Activated naive CD8-positive, alpha-beta T cell treated with anti-CD3 and anti-CD28 coated beads, Interleukin-2, amount 10 ng/mL, durations not matched to agents 7 days and 5 days (primary cell): ENCODE measurements around the gene SLC25A10. TPM values are rescaled to one million over a fixed set of nuclear protein-coding genes. Genes with fewer than 3 reads are reported as not detected.

Source experiments
- ATAC-seq: fragments of 150-1000 bp; cut with Tn5 transposase; one replicate; pipeline ENCODE4 v1.10.0; 2021; ENCODE audit warnings: low read depth, moderate library complexity
- POLR2A ChIA-PET: fragments of 350-600 bp; sonication (Branson Sonifier 250); formaldehyde crosslinking; loops from one replicate; lab custom pipeline; 2021; ENCODE audit warnings: antibody characterized with exemption; lab: Charles Lee
- DNase-seq: peaks from one replicate; pipeline ENCODE4 v3.0.0; 2021
- H3K27ac Mint-ChIP-seq: one replicate; pipeline ENCODE4 v1.8.0; 2022; ENCODE audit warnings: mild to moderate bottlenecking, mixed read lengths
- H3K27me3 Mint-ChIP-seq: one replicate; pipeline ENCODE4 v1.8.0; 2022; ENCODE audit warnings: mild to moderate bottlenecking, moderate library complexity, mixed read lengths
- H3K36me3 Mint-ChIP-seq: one replicate; pipeline ENCODE4 v1.8.0; 2021; ENCODE audit warnings: mild to moderate bottlenecking, mixed read lengths
- H3K4me1 Mint-ChIP-seq: one replicate; pipeline ENCODE4 v1.8.0; 2021; ENCODE audit warnings: mixed read lengths
- H3K4me3 Mint-ChIP-seq: one replicate; pipeline ENCODE4 v1.8.0; 2022; ENCODE audit warnings: mild to moderate bottlenecking, moderate library complexity, mixed read lengths
- H3K9me3 Mint-ChIP-seq: one replicate; pipeline ENCODE4 v1.8.0; 2021; ENCODE audit warnings: mixed read lengths
- total RNA-seq, 2 experiments: library from RNA; stranded (reverse); gene quantifications; one replicate each; pipeline ENCODE4 v1.2.3, GENCODE V29; 2021

The SLC25A10 gene
- total RNA-seq, 2 experiments from 2014 or later: 22.0 to 25.1 TPM

GRCh38 chr17:81680150-81680549 lies 31.9 kb upstream of the SLC25A10 start:
- Mint-ChIP-seq H3K4me1 (peaks cover 16% of the 10 kb centered on the region), H3K27me3 (no peaks in the 10 kb centered on the region), H3K36me3 (peaks cover 1% of the 10 kb centered on the region), H3K27ac (no peak overlapping the region), H3K4me3 (no peak overlapping the region), H3K9me3 (no peaks in the 10 kb centered on the region)
- no peak for ATAC-seq
- DNase-seq: no peak
- POLR2A ChIA-PET: interaction anchor here (0.7 to 1.4 kb wide), 5 partner anchors 10 to 59 kb away, joined by 3 to 4 read pairs (median 3); partner anchors contain the start of genes CCDC137, MRPL12 and OXLD1

DNA sequence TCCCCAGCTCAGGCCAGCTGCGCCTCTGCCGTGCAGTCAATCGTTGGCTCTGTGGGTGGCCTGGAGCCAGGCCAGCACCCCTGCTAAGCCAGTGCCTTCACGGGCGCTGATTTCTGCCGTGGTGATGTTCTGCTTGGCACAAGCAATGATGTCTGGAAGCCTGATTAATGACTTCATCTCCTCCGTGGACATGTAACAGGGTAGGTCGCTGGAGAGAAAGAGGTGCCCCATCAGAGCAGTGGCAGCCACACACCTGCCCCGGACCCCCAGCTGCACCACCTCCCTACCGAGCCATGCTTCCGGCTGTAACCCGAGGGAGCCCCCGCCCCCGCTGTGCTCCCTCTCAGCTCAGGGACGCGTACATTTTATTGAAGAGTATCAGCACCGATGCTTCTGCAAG lies 30.4 kb upstream of the SLC25A10 start:
- no peaks in the 10 kb centered on the region for H3K9me3 Mint-ChIP-seq
- peaks cover 5% of the 10 kb centered on the region for H3K36me3 Mint-ChIP-seq
- ATAC-seq: no peak
- POLR2A ChIA-PET: interaction anchor here (3.7 to 4.5 kb wide), 2 partner anchors 15 to 21 kb away, joined by 54 to 69 read pairs; partner anchors contain the start of genes CCDC137, MRPL12 and OXLD1
- peaks cover 22% of the 10 kb centered on the region for H3K4me1 Mint-ChIP-seq
- H3K27me3 Mint-ChIP-seq: no peaks in the 10 kb centered on the region
- H3K4me3 Mint-ChIP-seq: no peak overlapping the region
- no peak overlapping the region for H3K27ac Mint-ChIP-seq
- DNase-seq: no peak

- Mint-ChIP-seq H3K27me3 (no peaks in the 10 kb centered on the region), H3K27ac (peak overlapping the region; percentile 77), H3K4me1 (peaks cover 24% of the 10 kb centered on the region), H3K36me3 (peaks cover 10% of the 10 kb centered on the region), H3K4me3 (peak overlapping the region; percentile 98), H3K9me3 (no peaks in the 10 kb centered on the region)
- ATAC-seq: no peak
- DNase-seq: no peak
- POLR2A ChIA-PET: interaction anchor here (0.6 to 4.5 kb wide), 15 partner anchors 8 to 1393 kb away, joined by 3 to 69 read pairs (median 6); partner anchors contain the start of genes CCDC137, MCRIP1, MRPL12 and NPLOC4
Observed at GRCh38 chr17:81682565-81683207, 29.4 kb upstream of the SLC25A10 start.

DNA sequence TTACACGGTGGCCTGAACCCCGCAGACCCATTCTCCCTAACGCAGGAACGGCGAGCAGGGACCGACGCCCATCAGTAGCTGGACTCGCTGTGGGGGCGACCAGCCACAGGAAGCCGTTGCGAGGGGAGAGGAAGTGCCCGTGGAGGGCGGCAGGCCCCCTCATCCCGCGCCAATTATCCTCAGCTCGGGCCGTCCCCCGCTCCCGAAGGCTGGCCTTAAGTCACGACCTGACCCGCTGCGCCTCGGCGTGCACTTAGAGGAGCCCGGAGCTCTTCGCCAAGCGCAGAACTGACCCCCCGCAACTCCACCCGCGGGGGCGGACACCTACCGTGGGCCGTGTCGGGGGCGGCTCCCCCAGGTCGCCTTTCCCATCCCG lies 28.9 kb upstream of the SLC25A10 start:
- H3K27me3 Mint-ChIP-seq: no peaks in the 10 kb centered on the region
- POLR2A ChIA-PET: interaction anchor here (0.6 to 4.5 kb wide), 24 partner anchors 8 to 1394 kb away, joined by 3 to 69 read pairs (median 5); partner anchors contain the start of genes ACTG1, ARHGDIA, CCDC137 and FASN
- H3K4me1 Mint-ChIP-seq: peaks cover 24% of the 10 kb centered on the region
- peaks cover 10% of the 10 kb centered on the region for H3K36me3 Mint-ChIP-seq
- H3K4me3 Mint-ChIP-seq: peak overlapping the region; percentile 98
- no peaks in the 10 kb centered on the region for H3K9me3 Mint-ChIP-seq
- peak overlapping the region; percentile 77 for H3K27ac Mint-ChIP-seq
- ATAC-seq (peak; percentile 28), DNase-seq (no peak)

DNA sequence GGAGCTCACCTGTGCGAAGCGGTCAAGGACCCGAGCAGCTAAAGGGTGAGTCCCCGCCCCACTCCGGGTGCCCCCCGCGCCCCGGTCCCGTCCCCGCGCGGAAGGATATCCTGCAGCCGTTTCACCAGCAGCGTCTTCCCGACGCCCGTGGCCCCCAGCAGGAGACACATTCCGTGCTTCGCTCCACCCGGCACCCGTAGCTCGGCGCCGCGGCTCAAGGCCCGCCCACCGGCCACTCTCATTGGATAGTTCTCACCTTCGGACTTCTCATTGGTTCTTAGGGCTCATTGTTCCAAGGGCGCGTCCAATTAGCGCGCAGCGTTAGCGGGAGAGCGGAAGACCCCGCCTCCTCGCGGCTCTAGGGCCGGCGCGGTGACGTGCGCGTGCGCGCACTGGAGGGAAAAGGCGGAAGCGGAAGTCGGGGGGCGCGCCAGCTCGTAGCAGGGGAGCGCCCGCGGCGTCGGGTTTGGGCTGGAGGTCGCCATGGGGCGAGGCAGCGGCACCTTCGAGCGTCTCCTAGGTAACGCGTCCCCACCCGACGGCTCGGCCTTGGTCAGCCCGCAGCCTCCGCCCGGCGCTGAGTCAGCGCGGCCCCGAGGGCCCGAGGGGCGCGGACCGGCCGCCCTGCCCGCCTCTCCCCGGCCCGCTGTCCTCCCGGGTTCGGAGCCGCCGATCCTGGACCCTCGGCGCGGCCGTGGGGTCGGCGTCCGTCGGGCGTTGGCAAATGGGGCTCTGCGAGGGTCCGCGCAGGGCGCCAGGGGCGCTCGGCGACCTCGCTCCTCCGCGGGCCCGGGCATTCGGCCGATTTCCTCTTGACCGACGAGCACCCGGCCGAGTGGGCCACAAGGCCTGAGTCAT lies 28.3 kb upstream of the SLC25A10 start, which contains the start of the genes ARL16 and HGS:
TSS of gene ARL16 (minus strand) at position 214 of the 858 bp plus-strand sequence. CDS start at position 170, 44 bp downstream.
TSS of gene HGS (plus strand) at position 428 of the 858 bp plus-strand sequence. CDS start at position 484, 56 bp downstream.
- POLR2A ChIA-PET: interaction anchor here (0.6 to 4.5 kb wide), 24 partner anchors 9 to 1395 kb away, joined by 3 to 69 read pairs (median 5); partner anchors contain the start of genes ACTG1, ARHGDIA, CCDC137 and FASN
- peaks cover 24% of the 10 kb centered on the region for H3K4me1 Mint-ChIP-seq
- peak within 1 kb of the TSS; percentile 90 for H3K27ac Mint-ChIP-seq
- no peaks in the 10 kb centered on the region for H3K9me3 Mint-ChIP-seq
- H3K4me3 Mint-ChIP-seq: peak within 1 kb of the TSS; percentile 98
- DNase-seq: peak; percentile 98
- H3K27me3 Mint-ChIP-seq: no peaks in the 10 kb centered on the region
- H3K36me3 Mint-ChIP-seq: peaks cover 12% of the 10 kb centered on the region
- ATAC-seq: peak; percentile 98

GRCh38 chr17:81684442-81684911 lies 27.6 kb upstream of the SLC25A10 start:
- DNase-seq: no peak
- H3K4me1 Mint-ChIP-seq: peaks cover 24% of the 10 kb centered on the region
- peak overlapping the region; percentile 67 for H3K27ac Mint-ChIP-seq
- H3K4me3 Mint-ChIP-seq: peak overlapping the region; percentile 98
- ATAC-seq: no peak
- peaks cover 12% of the 10 kb centered on the region for H3K36me3 Mint-ChIP-seq
- H3K9me3 Mint-ChIP-seq: no peaks in the 10 kb centered on the region
- POLR2A ChIA-PET: interaction anchor here (1.1 to 4.5 kb wide), 14 partner anchors 9 to 186 kb away, joined by 3 to 69 read pairs (median 5); partner anchors contain the start of genes ACTG1, ARHGDIA, CCDC137 and MCRIP1
- no peaks in the 10 kb centered on the region for H3K27me3 Mint-ChIP-seq

DNA sequence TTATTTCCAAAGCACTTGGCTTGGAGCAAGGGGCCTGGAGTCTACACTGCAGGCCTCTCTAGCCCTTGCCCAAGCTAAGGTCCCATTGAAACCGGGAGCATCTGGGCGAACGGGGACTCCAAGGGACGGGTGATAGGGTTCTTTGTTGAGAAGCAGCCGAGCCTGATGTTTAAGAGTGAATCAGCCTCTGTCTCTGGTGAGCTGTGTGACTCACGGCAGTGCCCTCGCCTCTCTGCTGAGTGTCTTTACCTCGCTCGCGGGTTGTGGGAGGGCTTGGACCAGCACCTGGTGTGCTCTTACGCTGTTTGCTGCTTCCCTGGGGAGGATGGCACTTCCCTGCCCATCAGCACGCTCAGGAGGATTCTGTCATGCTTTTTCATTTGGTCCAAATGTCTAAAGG lies 27.0 kb upstream of the SLC25A10 start:
- Mint-ChIP-seq H3K27me3 (no peaks in the 10 kb centered on the region), H3K4me1 (peaks cover 24% of the 10 kb centered on the region), H3K27ac (peak overlapping the region; percentile 9), H3K9me3 (no peaks in the 10 kb centered on the region), H3K4me3 (peak overlapping the region; percentile 98), H3K36me3 (peaks cover 15% of the 10 kb centered on the region)
- ATAC-seq (no peak), DNase-seq (no peak)
- POLR2A ChIA-PET: interaction anchor here (1.2 to 4.5 kb wide), 5 partner anchors 9 to 172 kb away, joined by 3 to 69 read pairs (median 15); partner anchors contain the start of genes ACTG1, CCDC137, MRPL12 and OXLD1

GRCh38 chr17:81686614-81687013 lies 25.5 kb upstream of the SLC25A10 start:
- DNase-seq: no peak
- no peak overlapping the region for H3K4me3 Mint-ChIP-seq
- H3K4me1 Mint-ChIP-seq: peaks cover 24% of the 10 kb centered on the region
- no peak for ATAC-seq
- POLR2A ChIA-PET: no interaction called here
- H3K27me3 Mint-ChIP-seq: no peaks in the 10 kb centered on the region
- H3K9me3 Mint-ChIP-seq: no peaks in the 10 kb centered on the region
- peaks cover 16% of the 10 kb centered on the region for H3K36me3 Mint-ChIP-seq
- no peak overlapping the region for H3K27ac Mint-ChIP-seq

GRCh38 chr17:81687770-81688541 lies 24.1 kb upstream of the SLC25A10 start:
- Mint-ChIP-seq H3K27me3 (no peaks in the 10 kb centered on the region), H3K9me3 (no peaks in the 10 kb centered on the region), H3K36me3 (peaks cover 18% of the 10 kb centered on the region), H3K4me3 (no peak overlapping the region), H3K4me1 (peaks cover 17% of the 10 kb centered on the region), H3K27ac (peak overlapping the region; percentile 30)
- ATAC-seq (no peak), DNase-seq (no peak)
- POLR2A ChIA-PET: no interaction called here

GRCh38 chr17:81688616-81689015 lies 23.5 kb upstream of the SLC25A10 start:
- Mint-ChIP-seq H3K27ac (no peak overlapping the region), H3K27me3 (no peaks in the 10 kb centered on the region), H3K9me3 (no peaks in the 10 kb centered on the region), H3K4me3 (no peak overlapping the region), H3K4me1 (peaks cover 17% of the 10 kb centered on the region), H3K36me3 (peaks cover 18% of the 10 kb centered on the region)
- POLR2A ChIA-PET: no interaction called here
- no peak for DNase-seq
- no peak for ATAC-seq

DNA sequence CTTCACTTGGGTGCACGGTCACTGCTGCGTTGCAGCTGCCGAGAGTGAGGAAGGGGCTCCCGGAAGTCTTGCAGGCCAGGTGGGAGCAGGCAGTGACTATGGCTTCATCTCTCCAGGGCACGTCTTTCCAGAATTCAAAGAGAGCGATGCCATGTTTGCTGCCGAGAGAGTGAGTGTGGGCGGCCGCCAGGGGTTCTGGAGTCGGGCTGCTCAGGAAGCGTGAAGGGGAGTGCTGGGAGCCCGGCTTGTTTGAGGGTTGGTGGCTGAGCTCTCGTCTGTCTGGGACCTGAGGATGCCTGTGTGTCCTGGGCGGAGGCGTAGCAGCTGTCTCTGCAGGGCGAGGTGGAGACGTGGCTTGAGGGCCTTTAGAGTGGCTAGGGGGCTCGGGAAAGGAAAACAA lies 22.0 kb upstream of the SLC25A10 start:
- Mint-ChIP-seq H3K4me1 (peaks cover 10% of the 10 kb centered on the region), H3K27ac (no peak overlapping the region), H3K36me3 (peaks cover 17% of the 10 kb centered on the region), H3K9me3 (no peaks in the 10 kb centered on the region), H3K27me3 (no peaks in the 10 kb centered on the region), H3K4me3 (no peak overlapping the region)
- DNase-seq (no peak), ATAC-seq (no peak)
- POLR2A ChIA-PET: no interaction called here

GRCh38 chr17:81690549-81690948 lies 21.5 kb upstream of the SLC25A10 start:
- Mint-ChIP-seq H3K27me3 (no peaks in the 10 kb centered on the region), H3K27ac (no peak overlapping the region), H3K9me3 (no peaks in the 10 kb centered on the region), H3K4me3 (no peak overlapping the region), H3K36me3 (peaks cover 17% of the 10 kb centered on the region), H3K4me1 (peaks cover 5% of the 10 kb centered on the region)
- no peak for ATAC-seq
- no peak for DNase-seq
- POLR2A ChIA-PET: no interaction called here
